HL-60 (cell line): ENCODE measurements around the gene LMTK2.

Source experiments
- DNase-seq, 2 experiments: peaks; one replicate each; pipeline ENCODE4 v3.0.0-alpha.2; 2010 to 2020; ENCODE audit warnings: low read depth in 1 of 2, low spot score in 1 of 2
- H3K27ac ChIP-seq: fragments of 250-450 bp; sonication (Bioruptor Pico); replicated peaks from 2 replicates; pipeline ENCODE4 v1.5.1; 2020; ENCODE audit warnings: mild to moderate bottlenecking, moderate library complexity
- H3K27me3 ChIP-seq: fragments of 250-450 bp; sonication (Bioruptor Pico); 2 replicates; pipeline ENCODE4 v1.5.1; 2021; ENCODE audit warnings: mild to moderate bottlenecking, moderate library complexity; ENCODE audit not compliant: insufficient read depth, poor library complexity, severe bottlenecking
- H3K4me3 ChIP-seq: replicated peaks from 2 replicates; pipeline ENCODE4 v1.5.1; 2011; ENCODE audit warnings: mild to moderate bottlenecking, control low read depth, low read length; ENCODE audit not compliant: insufficient read depth
- CTCF ChIP-seq: IDR thresholded peaks from one replicate; pipeline ENCODE4 v1.5.1; 2011; ENCODE audit warnings: low read length, control low read depth, inconsistent platforms; ENCODE audit not compliant: insufficient read depth
- GABPA ChIP-seq: IDR thresholded peaks from 2 replicates; pipeline ENCODE4 v1.6.1; 2012; ENCODE audit warnings: low read depth
- POLR2AphosphoS5 ChIP-seq: IDR thresholded peaks from 2 replicates; pipeline ENCODE4 v1.6.1; 2012; ENCODE audit warnings: low read depth
- REST ChIP-seq: IDR thresholded peaks from 2 replicates; pipeline ENCODE4 v1.6.1; 2012; ENCODE audit warnings: low read depth; ENCODE audit not compliant: insufficient replicate concordance
- SPI1 ChIP-seq: IDR thresholded peaks from 2 replicates; pipeline ENCODE4 v1.6.1; 2012; ENCODE audit warnings: low read depth, mild to moderate bottlenecking, borderline replicate concordance

The LMTK2 gene

GRCh38 chr7:98231493-98232262, 125.0 kb downstream of the LMTK2 start:
- no peaks in the 10 kb centered on the region for H3K27me3 ChIP-seq
- no peak overlapping the region for H3K27ac ChIP-seq
- TF ChIP-seq REST (no peak), SPI1 (no peak)
- H3K4me3 ChIP-seq: no peak overlapping the region
- DNase-seq: no peak

GRCh38 chr7:98232263-98232585, 125.6 kb downstream of the LMTK2 start:
- DNase-seq: no peak
- TF ChIP-seq POLR2AphosphoS5 (no peak), SPI1 (no peak), REST (no peak), CTCF (no peak), GABPA (no peak)
- Histone ChIP-seq H3K27me3 (no peaks in the 10 kb centered on the region), H3K27ac (no peak overlapping the region), H3K4me3 (no peak overlapping the region)

- no peak overlapping the region for H3K4me3 ChIP-seq
- DNase-seq: no peak
- H3K27ac ChIP-seq: no peak overlapping the region
- H3K27me3 ChIP-seq: no peaks in the 10 kb centered on the region
- TF ChIP-seq GABPA: no peak
- TF ChIP-seq REST: no peak
- no peak for TF ChIP-seq POLR2AphosphoS5
- TF ChIP-seq SPI1: no peak
- no peak for TF ChIP-seq CTCF
Observed at GRCh38 chr7:98232799-98233198, 126.1 kb downstream of the LMTK2 start.
